Stimulated activated CD4-positive, alpha-beta T cell treated with anti-CD3 and anti-CD28 coated beads, Interleukin-4, amount 100 ng/mL, for 4 hours (primary cell): ENCODE data around the gene TCOF1.
"Not testable (repeated sequence)": the region's sequence is repeated elsewhere in the genome, so short reads cannot be mapped to it uniquely, and the experiment has no call there.

Experiments
- DNase-seq, 2 experiments: peaks; one replicate each; pipeline ENCODE4 v3.0.0-alpha.2; 2020

The TCOF1 gene

DNA sequence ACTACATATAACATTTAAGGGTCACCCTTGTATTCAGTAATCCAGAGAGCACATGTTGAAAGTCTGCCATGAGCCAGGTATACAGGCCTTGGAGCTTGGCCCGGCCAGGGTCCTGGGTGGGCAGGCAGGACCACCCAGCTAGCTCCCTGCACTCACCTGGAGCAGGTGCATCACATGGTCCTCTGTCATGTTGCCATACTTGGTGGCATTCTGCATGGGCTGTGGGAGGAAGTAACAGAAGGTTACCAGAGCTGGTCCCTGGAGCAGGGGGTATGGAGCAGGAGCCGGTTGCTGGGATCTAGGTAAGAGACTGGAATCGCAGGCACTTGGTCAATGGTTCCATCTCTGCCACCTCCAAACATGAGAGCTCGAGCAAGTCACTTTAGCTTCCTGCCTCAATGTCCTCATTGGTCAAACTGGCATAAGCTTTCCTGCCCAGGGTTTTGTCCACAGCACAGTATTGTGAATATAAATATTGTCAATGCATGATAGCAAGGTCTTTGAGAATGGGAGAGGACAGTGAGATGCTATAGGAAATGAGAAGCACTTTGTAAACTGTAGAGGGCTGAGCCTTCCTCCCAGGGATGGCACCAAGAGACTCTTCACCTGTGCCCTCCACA is 48.7 kb downstream of the TCOF1 start:
- no peak for DNase-seq

- DNase-seq: no peak
Observed at GRCh38 chr5:150406723-150407095, 49.2 kb downstream of the TCOF1 start.

- DNase-seq: no peak
Observed at GRCh38 chr5:150407096-150407720, 49.7 kb downstream of the TCOF1 start.

DNA sequence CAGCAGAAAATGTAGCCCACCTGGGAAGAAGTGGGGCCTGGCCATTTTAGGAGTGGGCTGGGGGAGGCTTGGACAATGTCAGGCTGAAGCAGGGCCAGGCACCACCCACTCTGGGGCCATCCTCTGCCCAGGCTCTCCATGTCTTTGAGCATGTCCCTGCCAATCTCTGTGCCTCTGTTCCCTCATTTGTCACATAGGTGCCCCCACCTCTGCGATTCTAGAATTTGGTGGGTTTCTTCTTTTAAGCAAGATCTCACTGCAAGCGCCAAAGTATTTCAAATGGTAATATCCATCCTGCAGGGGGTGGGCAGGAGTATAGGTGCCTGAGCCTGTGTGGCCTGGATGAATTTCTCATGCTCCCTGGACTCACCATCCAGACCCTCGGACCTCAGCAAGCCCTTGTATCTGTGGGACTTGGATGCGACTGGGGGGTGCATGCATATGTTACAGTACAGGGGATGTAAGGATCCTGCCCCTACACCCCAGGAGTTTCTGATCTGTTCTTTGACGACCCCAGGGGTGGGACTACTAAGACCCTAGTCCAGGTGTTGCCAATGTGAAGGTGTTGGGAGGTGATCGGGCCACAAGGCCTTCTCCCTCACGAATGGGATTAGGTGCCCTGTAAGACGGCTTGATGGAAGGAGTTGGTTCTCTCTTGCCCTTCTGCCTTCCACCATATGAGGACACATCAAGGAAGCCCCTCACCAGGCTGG is 50.9 kb downstream of the TCOF1 start:
- DNase-seq: no peak

- DNase-seq: peak; percentile 21 to 38
Observed at GRCh38 chr5:150409638-150410523, 52.4 kb downstream of the TCOF1 start.

DNA sequence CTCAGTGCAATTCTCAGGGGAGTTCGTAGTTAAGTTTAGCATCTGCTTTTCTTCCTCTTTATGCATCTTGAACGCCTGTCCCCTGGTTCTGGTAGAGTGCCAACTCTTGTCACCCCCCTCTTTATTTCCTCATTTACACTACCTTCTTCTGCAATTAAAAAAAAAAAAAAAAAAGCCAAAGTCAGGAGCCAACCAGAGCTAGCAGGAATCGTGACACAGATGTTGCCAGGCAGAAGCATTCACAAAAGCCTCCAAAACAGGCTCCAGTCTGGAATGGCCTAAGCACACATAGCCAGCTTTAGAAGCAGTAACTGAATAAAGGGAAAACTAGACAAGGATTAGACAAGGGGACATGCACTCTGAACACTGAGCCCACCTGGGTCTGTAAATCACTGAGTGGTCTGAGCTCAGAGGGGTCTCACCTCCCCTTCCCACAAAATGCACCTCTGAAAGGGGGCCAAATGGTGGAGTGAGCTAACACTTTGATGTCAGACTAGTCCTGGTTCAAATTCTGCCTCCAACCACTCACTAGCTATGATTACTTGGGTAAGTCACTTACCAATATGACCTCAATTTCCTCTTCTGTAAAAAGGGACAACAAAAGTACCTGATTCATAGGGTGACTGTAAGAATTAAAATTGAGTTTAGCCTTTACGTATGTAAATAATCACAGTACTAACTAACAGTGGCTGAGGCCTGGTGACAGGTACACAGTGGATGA is 53.2 kb downstream of the TCOF1 start:
- peak in 1 of 2 experiments; percentile 46 for DNase-seq

DNA sequence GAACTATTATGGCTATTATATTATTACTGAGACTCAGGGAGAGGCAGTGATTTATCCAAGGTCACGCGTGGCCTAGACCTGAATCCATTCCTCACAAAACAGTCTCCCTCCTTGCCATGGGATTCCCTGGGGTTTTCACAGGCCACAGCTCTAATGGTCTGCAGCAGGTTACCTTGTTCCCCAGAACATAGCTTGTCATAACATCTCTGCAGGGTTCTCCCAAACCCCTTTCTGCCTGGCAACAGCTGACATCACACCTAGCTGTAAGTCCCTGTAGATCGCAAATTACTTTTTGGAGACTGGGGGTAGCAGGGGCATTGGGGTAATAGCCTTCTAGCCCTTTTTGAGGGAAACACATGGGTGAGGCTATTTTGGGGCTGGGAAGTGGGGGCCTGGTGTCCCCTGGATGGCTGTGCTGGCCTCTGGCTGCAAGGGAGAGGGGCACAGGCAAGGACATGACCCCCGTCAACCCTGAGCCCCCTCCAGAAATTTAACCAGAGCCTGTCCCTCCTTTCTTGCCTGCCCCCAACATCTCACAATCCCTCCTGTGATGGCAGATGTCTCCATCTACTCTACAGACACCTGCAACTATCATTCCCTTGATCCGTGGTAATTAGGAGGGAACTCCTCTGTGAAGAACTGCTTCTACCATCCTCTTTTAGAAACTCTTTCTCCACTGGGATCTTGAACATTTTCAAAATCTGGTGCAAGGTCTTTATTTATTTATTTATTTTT is 53.9 kb downstream of the TCOF1 start:
- peak; percentile 56 to 68 for DNase-seq

DNA sequence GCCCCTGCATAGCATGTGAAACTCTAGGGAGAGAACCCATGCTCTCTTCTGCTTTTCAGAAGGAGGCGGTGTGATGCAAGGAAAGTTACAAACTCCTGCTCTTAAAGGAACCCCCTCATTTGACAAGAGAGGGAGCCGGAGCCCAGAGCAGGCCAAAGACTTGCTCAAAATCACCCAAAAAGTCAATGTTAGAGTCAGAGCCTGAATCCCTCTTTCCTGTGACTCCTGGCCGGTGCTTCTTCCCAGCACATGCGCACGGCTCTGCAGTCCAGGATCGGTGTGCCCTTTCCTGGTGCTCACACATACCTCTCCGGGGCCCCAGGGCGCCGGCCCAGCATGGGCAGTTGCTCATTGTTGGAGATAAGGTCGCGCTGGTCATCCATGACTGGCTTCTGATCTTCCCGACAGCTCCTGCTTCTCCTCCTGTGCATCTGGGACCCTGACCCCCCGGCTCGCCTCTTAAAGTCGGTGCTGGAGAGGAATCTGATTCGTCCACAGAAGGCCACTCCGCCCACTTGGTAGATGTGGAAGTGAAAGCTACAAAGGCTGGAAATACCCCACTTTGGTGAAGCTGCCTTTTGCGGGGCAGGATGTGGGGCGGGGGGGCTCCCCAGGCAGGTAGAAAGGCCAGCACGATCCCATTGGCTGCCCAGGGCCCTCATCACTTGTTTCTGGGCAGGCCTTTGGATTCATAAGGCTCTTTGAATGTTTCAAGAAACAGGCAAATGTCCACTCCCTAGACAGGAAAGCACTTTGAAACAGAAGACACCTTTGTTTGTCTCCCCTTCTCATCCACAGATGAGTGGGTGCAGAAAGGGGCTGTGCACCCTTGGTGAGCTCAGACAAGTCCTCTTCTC is 55.0 kb downstream of the TCOF1 start, which contains the start of gene CD74:
CD74 (minus strand) TSS at position 592 of the 857 bp plus-strand sequence; CDS start at position 431, 161 bp downstream.
- DNase-seq: peak; percentile 80 to 90

GRCh38 chr5:150413176-150413901 is 55.8 kb downstream of the TCOF1 start:
- no peak for DNase-seq

GRCh38 chr5:150413902-150414790 is 56.6 kb downstream of the TCOF1 start:
- not testable (repeated sequence) for DNase-seq

- DNase-seq: no peak
Observed at GRCh38 chr5:150419630-150420270, 62.3 kb downstream of the TCOF1 start.

- DNase-seq: no peak
Observed at GRCh38 chr5:150422075-150422474, 64.6 kb downstream of the TCOF1 start.

DNA sequence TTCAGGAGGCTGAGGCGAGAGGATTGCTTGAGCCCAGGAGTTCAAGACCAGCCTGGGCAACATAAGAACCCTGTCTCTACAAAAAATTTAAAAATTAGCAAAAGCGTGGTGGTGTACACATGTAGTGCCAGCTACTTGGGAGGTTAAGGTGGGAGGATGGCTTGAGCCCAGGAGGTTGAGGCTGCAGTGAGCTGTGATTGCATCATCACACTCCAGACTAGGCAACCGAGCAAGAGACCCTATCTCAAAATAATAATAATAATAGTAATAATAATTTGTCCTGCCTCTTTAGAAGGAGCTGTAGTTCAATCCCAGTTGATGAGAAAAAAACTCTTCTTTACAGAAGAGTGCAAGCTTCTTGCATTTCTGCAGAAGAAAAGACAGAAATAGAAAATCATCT is 65.3 kb downstream of the TCOF1 start:
- DNase-seq: no peak

DNA sequence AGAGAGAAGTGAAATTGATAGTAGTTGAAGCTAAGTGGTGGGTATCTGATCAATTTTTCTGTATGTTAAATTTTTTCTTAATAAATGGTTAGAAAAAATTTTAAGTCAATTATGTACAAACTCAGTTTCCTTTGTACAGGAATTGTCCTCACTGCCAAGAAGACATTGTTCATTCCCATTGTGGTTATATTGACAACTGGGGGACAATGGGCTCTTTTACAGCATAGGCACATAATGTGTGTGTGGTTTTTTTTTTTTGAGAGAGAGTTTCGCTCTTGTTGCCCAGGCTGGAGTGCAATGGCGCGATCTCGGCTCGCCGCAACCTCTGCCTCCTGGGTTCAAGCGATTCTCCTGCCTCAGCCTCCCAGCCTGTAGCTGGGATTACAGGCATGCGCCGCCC is 68.7 kb downstream of the TCOF1 start:
- not testable (repeated sequence) for DNase-seq

GRCh38 chr5:150428106-150428876 is 70.8 kb downstream of the TCOF1 start:
- no peak for DNase-seq

GRCh38 chr5:150428978-150429377 is 71.5 kb downstream of the TCOF1 start:
- no peak for DNase-seq

DNA sequence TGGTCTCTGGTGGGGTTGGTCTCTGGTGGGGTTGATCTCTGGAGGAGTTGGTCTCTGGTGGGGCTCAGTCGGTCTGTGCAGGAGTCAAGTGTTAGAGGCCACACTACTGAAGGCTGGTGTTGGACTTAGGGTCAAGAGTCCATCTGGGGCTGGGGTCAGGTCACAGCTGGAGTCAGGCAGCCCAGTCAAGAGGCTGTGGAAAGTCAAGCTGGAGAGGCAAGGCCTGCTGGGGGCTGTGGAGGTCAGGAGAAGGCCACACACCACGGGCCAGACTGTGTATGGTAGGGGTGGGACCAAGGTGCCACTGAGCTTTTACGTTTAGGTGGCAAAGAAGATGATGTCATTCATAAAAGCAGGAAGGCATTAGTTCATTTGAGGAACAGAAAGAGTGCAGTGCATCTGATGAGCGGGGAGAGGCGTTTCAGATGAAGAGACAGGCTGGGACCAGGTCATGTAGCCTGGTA is 71.9 kb downstream of the TCOF1 start:
- DNase-seq: no peak
